Gastroesophageal sphincter (tissue), 4 donors: ENCODE results near the gene PCDHGA12. TPM values are rescaled to one million over a fixed set of nuclear protein-coding genes. Genes with fewer than 3 reads are reported as not detected.
"Not testable (repeated sequence)": the region's sequence is repeated elsewhere in the genome, so short reads cannot be mapped to it uniquely, and the experiment has no call there.

ENCODE experiments used
- ATAC-seq: fragments of 150-250 bp; one replicate; pipeline ENCODE4 v1.9.1; 2016; ENCODE audit warnings: mild to moderate bottlenecking, moderate library complexity
- H3K27ac ChIP-seq, 4 donors: fragments of 200-600 bp; sonication (generic) in 3 of 4; 1 replicate in 3 of 4; 2 replicates in 1 of 4; pipeline ENCODE4 v1.5.1; 2016 to 2019
- H3K27me3 ChIP-seq: fragments of 200-600 bp; sonication (generic); one replicate; pipeline ENCODE4 v1.5.1; 2019
- H3K36me3 ChIP-seq, 2 donors: fragments of 200-600 bp; sonication (generic); one replicate each; pipeline ENCODE4 v1.5.1; 2019; ENCODE audit warnings: control low read depth in 1 of 2
- H3K4me1 ChIP-seq, 3 donors: fragments of 200-600 bp; sonication (generic); 1 replicate in 2 of 3; 2 replicates in 1 of 3; pipeline ENCODE4 v1.5.1; 2016 to 2019; ENCODE audit warnings: control low read depth in 2 of 3
- H3K4me3 ChIP-seq, 2 donors: fragments of 200-600 bp; sonication (generic); one replicate each; pipeline ENCODE4 v1.5.1; 2019; ENCODE audit warnings: mild to moderate bottlenecking in 1 of 2, moderate library complexity in 1 of 2
- H3K9me3 ChIP-seq, 3 donors: fragments of 200-600 bp; sonication (generic); one replicate each; pipeline ENCODE4 v1.5.1; 2017 to 2019; ENCODE audit warnings: control low read depth in 2 of 3
- CTCF ChIP-seq, 4 experiments: fragments of 200-600 bp in 2 of 4; fragments of 450-650 bp in 2 of 4; sonication (generic) in 1 of 4; IDR thresholded peaks; one replicate each; pipeline ENCODE4 v1.5.1; 2017 to 2019; ENCODE audit warnings: antibody characterized with exemption in 4 of 4, mild to moderate bottlenecking in 2 of 4, moderate library complexity in 2 of 4
- EP300 ChIP-seq: sonication (generic); formaldehyde crosslinking; IDR thresholded peaks from one replicate; pipeline ENCODE4 v1.6.1; 2017; ENCODE audit warnings: antibody characterized with exemption, mild to moderate bottlenecking
- POLR2A ChIP-seq, 2 donors: fragments of 450-650 bp; IDR thresholded peaks; one replicate each; pipeline ENCODE4 v1.6.1; 2017; ENCODE audit warnings: antibody characterized with exemption in 2 of 2, mild to moderate bottlenecking in 2 of 2, moderate library complexity in 1 of 2
- POLR2AphosphoS5 ChIP-seq: sonication (generic); formaldehyde crosslinking; IDR thresholded peaks from one replicate; pipeline ENCODE4 v1.6.1; 2017; ENCODE audit warnings: antibody characterized with exemption
- WGBS, 2 donors: methylation state at CpG; one replicate each; pipeline ENCODE4 v1.1.5; 2018; ENCODE audit warnings: low coverage in 1 of 2; 5-methylcytosine and 5-hydroxymethylcytosine counted together
- total RNA-seq, 4 donors: library from RNA; depleted of rRNA; stranded (reverse); fragments of >200 nt; gene quantifications; one replicate each; pipeline ENCODE4 v1.1.0, GENCODE V29; 2016

The PCDHGA12 gene
- total RNA-seq, 4 donors from 2014 or later: 5.3 to 15.4 (median 9.8) TPM

GRCh38 chr5:141393267-141393666 is 37.0 kb upstream of the PCDHGA12 start:
- H3K36me3 ChIP-seq: peaks cover 0 to 18% of the 10 kb centered on the region in 2 donors
- 37 to 63% methylated on average over 4 to 10 of the region's 21 CpGs for WGBS, 2 donors
- TF ChIP-seq CTCF (IDR thresholded peaks at IDR 0.05) (no peak), POLR2A (IDR thresholded peaks at IDR 0.05) (no peak), EP300 (no peak), POLR2AphosphoS5 (no peak)
- ATAC-seq: no peak
- no peaks in the 10 kb centered on the region for H3K27me3 ChIP-seq
- H3K4me3 ChIP-seq: no peak overlapping the region
- no peak overlapping the region for H3K27ac ChIP-seq
- H3K9me3 ChIP-seq: peaks cover 0 to 98% (median 6%) of the 10 kb centered on the region in 3 donors
- no peaks in the 10 kb centered on the region for H3K4me1 ChIP-seq

GRCh38 chr5:141394401-141395187 is 35.7 kb upstream of the PCDHGA12 start:
- 28 to 36% methylated on average over 8 to 9 of the region's 53 CpGs for WGBS, 2 donors
- peaks cover 0 to 17% of the 10 kb centered on the region in 2 donors for H3K36me3 ChIP-seq
- not testable (repeated sequence) for ATAC-seq, H3K4me3 ChIP-seq, H3K27me3 ChIP-seq, H3K4me1 ChIP-seq, H3K27ac ChIP-seq
- peaks cover 0 to 98% (median 6%) of the 10 kb centered on the region in 3 donors for H3K9me3 ChIP-seq

GRCh38 chr5:141397756-141398551 is 32.4 kb upstream of the PCDHGA12 start, which contains the start of gene PCDHGB5:
Gene PCDHGB5, plus strand, starts transcription at chr5:141397947. Its CDS starts 181 bp downstream, at chr5:141398128.
- H3K4me1 ChIP-seq, ATAC-seq, H3K27ac ChIP-seq, H3K27me3 ChIP-seq, H3K36me3 ChIP-seq: not testable (repeated sequence)
- TF ChIP-seq CTCF (IDR thresholded peaks at IDR 0.05): peak in 2 of 4 experiments; percentile 35 to 52
- H3K9me3 ChIP-seq: peaks cover 3 to 96% (median 7%) of the 10 kb centered on the region in 3 donors
- peak within 1 kb of the TSS in 1 of 2 donors; percentile 35 for H3K4me3 ChIP-seq
- WGBS, 2 donors: 5 to 12% methylated on average over 9 to 10 of the region's 43 CpGs

GRCh38 chr5:141398608-141399007 is 31.7 kb upstream of the PCDHGA12 start:
- Histone ChIP-seq H3K4me1 (peaks cover 0 to 4% (median 0%) of the 10 kb centered on the region in 3 donors), H3K36me3 (peaks cover 0 to 5% of the 10 kb centered on the region in 2 donors), H3K27ac (no peak overlapping the region), H3K4me3 (no peak overlapping the region), H3K9me3 (peaks cover 3 to 96% (median 6%) of the 10 kb centered on the region in 3 donors), H3K27me3 (peaks cover 8% of the 10 kb centered on the region)
- WGBS, 2 donors: 20 to 23% methylated on average over 9 to 12 of the region's 15 CpGs
- ATAC-seq: no peak
- TF ChIP-seq POLR2A (IDR thresholded peaks at IDR 0.05): no peak
- TF ChIP-seq POLR2AphosphoS5: no peak
- TF ChIP-seq CTCF (IDR thresholded peaks at IDR 0.05): no peak
- no peak for TF ChIP-seq EP300

GRCh38 chr5:141399555-141400258 is 30.6 kb upstream of the PCDHGA12 start:
- Histone ChIP-seq H3K36me3 (peaks cover 0 to 10% of the 10 kb centered on the region in 2 donors), H3K27ac (no peak overlapping the region), H3K27me3 (peaks cover 8% of the 10 kb centered on the region), H3K4me3 (no peak overlapping the region), H3K9me3 (peaks cover 3 to 96% (median 9%) of the 10 kb centered on the region in 3 donors), H3K4me1 (peaks cover 0 to 4% (median 0%) of the 10 kb centered on the region in 3 donors)
- TF ChIP-seq POLR2AphosphoS5 (no peak), CTCF (IDR thresholded peaks at IDR 0.05) (no peak), POLR2A (IDR thresholded peaks at IDR 0.05) (no peak), EP300 (no peak)
- 40% methylated on average over 3 of the region's 61 CpGs; no CpG with 5 or more reads in 1 of the 2 donors for WGBS, 2 donors
- no peak for ATAC-seq
